AG04450 (cell line): ENCODE results near the gene REV3L. TPM values are rescaled to one million over a fixed set of nuclear protein-coding genes. Genes with fewer than 3 reads are reported as not detected.

Source experiments
- CTCF ChIA-PET: fragments of 300-600, 350-600 bp; formaldehyde crosslinking; extraction: SDS; loops from one replicate; lab custom pipeline; 2022; ENCODE audit warnings: antibody characterized with exemption, inconsistent platforms; lab: Charles Lee
- POLR2A ChIA-PET: fragments of 350-600 bp; formaldehyde crosslinking; extraction: SDS; loops from one replicate; lab custom pipeline; 2021; ENCODE audit warnings: antibody characterized with exemption, inconsistent platforms; lab: Yijun Ruan, JAX
- DNase-seq: peaks from one replicate; pipeline ENCODE4 v3.0.0-alpha.2; 2011; ENCODE audit warnings: low read depth, low spot score
- H3K27ac ChIP-seq: one replicate; pipeline ENCODE4 v1.5.1; 2012; ENCODE audit warnings: low read depth, low read length, control low read depth
- H3K27me3 ChIP-seq: one replicate; pipeline ENCODE4 v1.6.0; 2012; ENCODE audit warnings: low read length; ENCODE audit not compliant: control insufficient read depth, insufficient read depth
- H3K4me3 ChIP-seq: 2 replicates; pipeline ENCODE4 v1.5.1; 2011; ENCODE audit warnings: mild to moderate bottlenecking, low read depth, low read length, control low read depth
- H3K9me3 ChIP-seq: 2 replicates; pipeline ENCODE4 v1.5.1; 2012; ENCODE audit warnings: low read length; ENCODE audit not compliant: control insufficient read depth, insufficient read depth
- polyA plus RNA-seq: library from polyadenylated mRNA; depleted of rRNA; stranded (reverse); fragments of >200 nt; gene quantifications from 2 replicates; pipeline ENCODE4 v1.2.3, GENCODE V29; 2011
- TF ChIP-seq, protein P1 (sequence below): IDR thresholded peaks from 2 replicates; pipeline ENCODE4 v1.5.1; 2011; ENCODE audit warnings: low read depth, low read length, control low read depth, inconsistent platforms

The REV3L gene
- polyA plus RNA-seq, 1 experiment = 38.4 TPM

- CTCF ChIA-PET = no interaction called here
- H3K9me3 ChIP-seq = no peaks in the 10 kb centered on the region
- DNase-seq = no peak
- no peak overlapping the region for H3K4me3 ChIP-seq
- no peak overlapping the region for H3K27ac ChIP-seq
- no peaks in the 10 kb centered on the region for H3K27me3 ChIP-seq
- POLR2A ChIA-PET = no interaction called here
- TF ChIP-seq, protein P1, sequence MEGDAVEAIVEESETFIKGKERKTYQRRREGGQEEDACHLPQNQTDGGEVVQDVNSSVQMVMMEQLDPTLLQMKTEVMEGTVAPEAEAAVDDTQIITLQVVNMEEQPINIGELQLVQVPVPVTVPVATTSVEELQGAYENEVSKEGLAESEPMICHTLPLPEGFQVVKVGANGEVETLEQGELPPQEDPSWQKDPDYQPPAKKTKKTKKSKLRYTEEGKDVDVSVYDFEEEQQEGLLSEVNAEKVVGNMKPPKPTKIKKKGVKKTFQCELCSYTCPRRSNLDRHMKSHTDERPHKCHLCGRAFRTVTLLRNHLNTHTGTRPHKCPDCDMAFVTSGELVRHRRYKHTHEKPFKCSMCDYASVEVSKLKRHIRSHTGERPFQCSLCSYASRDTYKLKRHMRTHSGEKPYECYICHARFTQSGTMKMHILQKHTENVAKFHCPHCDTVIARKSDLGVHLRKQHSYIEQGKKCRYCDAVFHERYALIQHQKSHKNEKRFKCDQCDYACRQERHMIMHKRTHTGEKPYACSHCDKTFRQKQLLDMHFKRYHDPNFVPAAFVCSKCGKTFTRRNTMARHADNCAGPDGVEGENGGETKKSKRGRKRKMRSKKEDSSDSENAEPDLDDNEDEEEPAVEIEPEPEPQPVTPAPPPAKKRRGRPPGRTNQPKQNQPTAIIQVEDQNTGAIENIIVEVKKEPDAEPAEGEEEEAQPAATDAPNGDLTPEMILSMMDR = no peak
These were observed 41.7 kb upstream of the REV3L start for GRCh38 chr6:111524735-111525134.

- CTCF ChIA-PET = no interaction called here
- TF ChIP-seq, protein P1 = no peak
These were observed 41.2 kb upstream of the REV3L start for GRCh38 chr6:111524252-111524651.

DNA sequence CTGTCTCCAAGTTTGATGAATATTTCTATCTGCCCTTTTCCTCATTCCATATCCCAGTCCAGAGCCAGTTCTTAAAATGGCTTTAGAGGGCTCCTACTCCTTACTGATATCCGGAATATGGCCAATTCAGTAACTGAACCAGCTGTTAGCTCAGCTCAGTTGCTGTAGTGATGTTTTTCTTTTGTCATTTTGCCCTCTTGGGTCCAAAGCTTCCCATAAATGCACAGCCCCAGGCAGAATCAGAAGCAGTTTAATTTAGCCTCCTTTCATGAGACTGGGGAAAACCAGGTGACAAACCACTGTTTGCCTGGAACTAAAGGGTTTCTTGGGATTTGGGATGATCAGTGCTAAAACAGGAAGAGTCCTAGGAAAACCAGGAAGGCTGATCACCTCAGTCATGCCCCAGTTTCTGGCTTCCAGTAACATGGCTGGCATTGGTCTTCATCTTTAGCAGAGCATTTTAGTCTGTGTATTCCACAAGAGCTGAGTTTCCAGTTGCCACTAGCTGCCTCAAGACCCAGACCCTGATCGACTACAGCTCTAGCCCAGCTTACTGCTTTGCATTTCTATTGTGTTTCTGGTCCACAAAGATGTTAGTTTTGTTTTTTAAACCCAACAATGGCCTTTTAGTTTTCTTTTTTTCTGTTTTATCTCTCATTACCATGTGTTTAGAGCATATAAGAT is 40.6 kb upstream of the REV3L start:
- Histone ChIP-seq H3K9me3 (no peaks in the 10 kb centered on the region), H3K27me3 (no peaks in the 10 kb centered on the region), H3K27ac (no peak overlapping the region), H3K4me3 (no peak overlapping the region)
- CTCF ChIA-PET = no interaction called here
- TF ChIP-seq, protein P1 = no peak
- POLR2A ChIA-PET = no interaction called here
- DNase-seq = no peak

More at GRCh38 chr6:111524252-111524651, 41.2 kb upstream of the REV3L start:
- DNase-seq = no peak
- POLR2A ChIA-PET = no interaction called here
- no peaks in the 10 kb centered on the region for H3K27me3 ChIP-seq
- H3K9me3 ChIP-seq = no peaks in the 10 kb centered on the region
- H3K27ac ChIP-seq = no peak overlapping the region
- no peak overlapping the region for H3K4me3 ChIP-seq

DNA sequence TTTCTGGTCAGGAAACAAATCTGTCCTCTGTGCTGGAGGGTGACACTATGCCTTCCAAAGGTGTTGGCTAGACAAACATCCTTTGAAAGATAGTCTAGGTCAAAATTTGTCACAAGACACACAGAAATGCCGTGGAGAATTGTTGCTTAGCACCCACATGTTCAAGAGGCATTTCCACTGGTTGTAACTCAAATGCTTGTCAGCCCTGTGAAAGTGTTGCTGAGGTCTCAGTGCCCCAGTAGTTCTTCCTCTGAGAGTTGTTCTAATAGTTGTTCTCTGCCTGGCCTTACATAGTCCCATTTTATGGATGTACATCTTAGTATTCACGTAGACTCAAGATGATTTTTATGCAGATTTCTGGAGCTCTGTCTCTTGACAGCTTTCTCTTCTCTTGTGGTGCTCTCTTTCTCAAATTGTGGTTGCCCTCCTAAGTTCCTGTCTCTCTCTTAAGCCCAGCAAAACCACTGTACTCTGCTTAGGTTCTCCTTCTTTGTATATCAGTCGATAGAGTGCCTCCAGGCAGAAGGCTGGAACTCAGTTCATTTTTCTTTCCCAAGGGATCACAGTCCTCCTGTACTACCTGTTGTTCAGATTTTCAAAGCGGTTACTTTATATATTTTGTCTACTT is 39.5 kb upstream of the REV3L start:
- no peaks in the 10 kb centered on the region for H3K9me3 ChIP-seq
- no peak for DNase-seq
- ChIA-PET CTCF (no interaction called here), POLR2A (no interaction called here)
- H3K27me3 ChIP-seq = no peaks in the 10 kb centered on the region
- TF ChIP-seq, protein P1 = no peak
- H3K4me3 ChIP-seq = no peak overlapping the region
- no peak overlapping the region for H3K27ac ChIP-seq

DNA sequence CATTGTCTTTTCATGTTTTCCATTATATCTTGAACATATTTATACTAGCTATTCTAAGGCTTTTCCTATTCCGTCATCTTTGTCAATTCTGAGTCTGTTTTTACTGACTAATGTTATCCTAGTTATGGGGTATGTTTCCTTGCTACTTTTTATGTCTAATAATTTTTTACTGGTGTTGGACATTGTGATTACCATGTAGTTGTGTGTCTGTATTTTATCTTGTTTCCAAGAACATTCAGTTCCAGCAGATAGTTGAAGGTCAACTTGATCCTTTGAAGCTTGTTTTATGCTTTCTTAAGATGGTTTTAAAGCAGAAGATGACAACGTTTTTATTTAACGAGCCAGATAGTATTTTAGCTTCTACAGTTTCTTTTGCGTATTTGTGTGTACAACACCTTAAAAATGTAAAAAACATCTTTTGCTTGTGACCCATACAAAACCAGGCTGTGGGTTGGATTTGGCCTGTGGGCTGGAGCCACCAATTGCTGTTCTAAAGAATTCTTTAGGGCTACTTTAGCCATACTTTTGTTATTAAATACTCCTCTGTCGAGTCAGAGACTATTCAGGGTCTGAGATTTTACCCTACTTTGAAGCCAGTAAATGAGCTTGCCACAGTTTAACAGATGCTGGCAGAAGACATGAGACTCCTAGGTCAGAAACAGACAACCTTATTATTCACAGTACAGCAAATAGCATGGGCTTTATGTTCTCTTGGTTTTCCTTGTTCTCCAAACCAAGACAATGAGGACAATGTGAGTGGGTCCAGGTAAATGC is 38.7 kb upstream of the REV3L start:
- POLR2A ChIA-PET = no interaction called here
- H3K9me3 ChIP-seq = no peaks in the 10 kb centered on the region
- TF ChIP-seq, protein P1 = no peak
- no peak overlapping the region for H3K27ac ChIP-seq
- no peak for DNase-seq
- H3K4me3 ChIP-seq = no peak overlapping the region
- CTCF ChIA-PET = interaction anchor here (1.0 kb wide), 1 partner anchor 19 kb away, joined by 3 read pairs; no protein-coding TSS in a partner anchor
- no peaks in the 10 kb centered on the region for H3K27me3 ChIP-seq
